Fibroblast of pulmonary artery (primary cell): ENCODE data around the gene HDAC4.

Source experiments
- DNase-seq: peaks from one replicate; pipeline ENCODE4 v3.0.0-alpha.2; 2010; ENCODE audit warnings: low read depth
- H3K4me3 ChIP-seq: replicated peaks from 2 replicates; pipeline ENCODE4 v1.5.1; 2011; ENCODE audit warnings: low read depth, mild to moderate bottlenecking, control low read depth, low read length, moderate library complexity
- TF ChIP-seq, protein P1 (sequence below): IDR thresholded peaks from 2 replicates; pipeline ENCODE4 v1.5.1; 2011; ENCODE audit warnings: mild to moderate bottlenecking, control low read depth, low read length, inconsistent platforms; ENCODE audit errors: missing control alignments

Gene HDAC4

DNA sequence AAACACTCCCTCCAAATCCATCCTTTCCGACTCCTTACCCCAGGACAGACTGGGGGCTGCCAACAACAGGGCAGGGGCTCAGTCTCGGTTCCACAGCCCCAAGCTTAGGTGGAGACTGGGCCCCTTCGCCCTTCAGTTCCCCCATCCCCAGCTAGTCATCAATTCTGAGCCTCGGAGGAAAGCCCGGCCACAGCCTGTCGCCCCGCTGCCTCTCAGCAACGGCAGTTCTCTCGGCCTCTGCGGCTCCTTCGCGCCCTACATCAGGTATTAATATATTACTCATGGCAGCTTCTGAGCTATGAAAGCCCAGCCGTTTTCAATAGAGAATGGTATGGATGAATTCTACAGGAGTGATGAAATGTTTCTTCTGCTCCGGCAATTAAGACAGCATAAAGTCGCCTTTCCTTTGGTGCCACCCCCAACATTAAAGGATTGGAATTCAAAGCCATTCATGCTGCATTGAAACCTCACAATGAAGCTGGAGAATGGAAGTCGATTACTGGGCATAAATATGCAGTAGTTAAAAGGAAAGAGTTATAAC lies 2.8 kb downstream of the HDAC4 start:
- DNase-seq: no peak
- TF ChIP-seq, protein P1, sequence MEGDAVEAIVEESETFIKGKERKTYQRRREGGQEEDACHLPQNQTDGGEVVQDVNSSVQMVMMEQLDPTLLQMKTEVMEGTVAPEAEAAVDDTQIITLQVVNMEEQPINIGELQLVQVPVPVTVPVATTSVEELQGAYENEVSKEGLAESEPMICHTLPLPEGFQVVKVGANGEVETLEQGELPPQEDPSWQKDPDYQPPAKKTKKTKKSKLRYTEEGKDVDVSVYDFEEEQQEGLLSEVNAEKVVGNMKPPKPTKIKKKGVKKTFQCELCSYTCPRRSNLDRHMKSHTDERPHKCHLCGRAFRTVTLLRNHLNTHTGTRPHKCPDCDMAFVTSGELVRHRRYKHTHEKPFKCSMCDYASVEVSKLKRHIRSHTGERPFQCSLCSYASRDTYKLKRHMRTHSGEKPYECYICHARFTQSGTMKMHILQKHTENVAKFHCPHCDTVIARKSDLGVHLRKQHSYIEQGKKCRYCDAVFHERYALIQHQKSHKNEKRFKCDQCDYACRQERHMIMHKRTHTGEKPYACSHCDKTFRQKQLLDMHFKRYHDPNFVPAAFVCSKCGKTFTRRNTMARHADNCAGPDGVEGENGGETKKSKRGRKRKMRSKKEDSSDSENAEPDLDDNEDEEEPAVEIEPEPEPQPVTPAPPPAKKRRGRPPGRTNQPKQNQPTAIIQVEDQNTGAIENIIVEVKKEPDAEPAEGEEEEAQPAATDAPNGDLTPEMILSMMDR: no peak
- no peak overlapping the region for H3K4me3 ChIP-seq

DNA sequence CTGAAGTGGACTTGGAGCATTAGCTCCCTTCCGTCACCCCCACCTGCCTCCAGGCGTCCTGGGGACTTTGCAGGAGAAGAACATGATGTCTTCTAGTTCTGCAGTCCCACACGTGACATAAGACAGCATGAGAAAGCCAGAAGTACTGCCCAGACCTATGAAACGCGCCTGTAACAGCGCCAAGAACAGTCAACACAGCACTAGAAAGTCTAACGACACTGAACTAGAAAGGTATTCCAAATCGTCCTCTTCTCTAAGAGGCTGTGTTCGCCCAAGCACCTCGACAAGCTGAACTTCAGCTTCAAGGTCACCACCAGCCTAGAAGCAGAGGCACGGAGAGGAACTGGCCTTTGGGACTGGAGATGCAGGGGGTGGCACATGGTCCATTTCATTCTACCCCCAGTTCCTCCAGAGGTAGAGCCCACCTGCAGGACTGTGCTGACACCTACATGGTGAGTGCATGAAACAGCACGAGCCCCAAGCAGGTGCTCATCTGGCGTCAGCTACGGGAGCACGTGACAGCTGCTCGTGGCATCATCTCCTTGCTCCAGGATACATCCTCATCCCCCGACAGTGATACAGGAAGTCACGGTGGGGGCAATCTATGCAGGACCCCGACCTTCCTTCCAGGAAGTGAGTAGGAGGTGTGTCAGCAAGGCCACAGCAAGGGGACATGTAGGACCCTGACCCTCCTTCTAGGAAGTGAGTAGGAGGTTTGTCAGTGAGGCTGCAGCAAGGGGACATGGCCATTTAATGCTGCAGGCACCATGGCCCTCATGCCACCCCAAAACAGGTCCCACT lies 3.7 kb downstream of the HDAC4 start:
- DNase-seq: no peak
- H3K4me3 ChIP-seq: no peak overlapping the region
- TF ChIP-seq, protein P1: no peak

DNA sequence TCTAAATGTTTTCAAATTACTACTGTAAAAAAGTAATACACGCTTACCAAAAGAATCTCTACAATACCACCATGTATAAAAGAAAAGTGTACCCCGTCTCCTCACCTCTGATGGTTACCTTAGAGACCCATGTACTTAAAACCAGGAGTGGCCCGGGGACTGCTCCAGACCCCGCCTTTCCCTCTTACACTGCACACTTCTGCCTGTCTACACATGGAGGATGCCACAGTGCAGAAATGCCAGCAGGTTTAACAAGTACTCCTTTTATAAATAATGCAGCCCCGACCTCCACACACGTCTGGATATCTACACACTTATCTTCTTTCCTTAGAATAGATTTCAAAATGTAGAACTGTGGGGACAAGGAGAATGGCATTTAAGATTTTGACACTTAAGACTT lies 5.3 kb downstream of the HDAC4 start:
- H3K4me3 ChIP-seq: no peak overlapping the region
- TF ChIP-seq, protein P1: no peak
- DNase-seq: no peak

DNA sequence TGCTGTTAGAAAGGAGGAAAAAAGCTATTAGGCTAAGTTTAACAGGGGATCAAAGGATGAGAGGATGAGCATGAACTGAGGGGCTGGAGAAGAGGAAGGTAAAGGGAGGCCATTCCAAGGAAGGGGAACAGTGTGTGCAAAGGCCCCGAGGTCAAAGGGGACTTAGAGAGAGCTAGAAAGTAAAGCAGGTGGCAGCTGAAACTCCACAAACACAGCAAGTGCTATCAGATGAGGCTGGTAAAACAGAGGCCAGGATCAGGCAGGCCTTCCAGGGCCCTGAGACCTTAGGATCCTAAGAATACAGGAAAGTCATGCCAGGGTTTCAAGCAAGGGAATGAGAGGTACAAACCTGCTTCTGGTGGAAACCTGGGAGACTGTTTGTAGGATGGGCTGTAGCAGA lies 5.8 kb downstream of the HDAC4 start:
- no peak for DNase-seq
- H3K4me3 ChIP-seq: no peak overlapping the region
- TF ChIP-seq, protein P1: no peak

DNA sequence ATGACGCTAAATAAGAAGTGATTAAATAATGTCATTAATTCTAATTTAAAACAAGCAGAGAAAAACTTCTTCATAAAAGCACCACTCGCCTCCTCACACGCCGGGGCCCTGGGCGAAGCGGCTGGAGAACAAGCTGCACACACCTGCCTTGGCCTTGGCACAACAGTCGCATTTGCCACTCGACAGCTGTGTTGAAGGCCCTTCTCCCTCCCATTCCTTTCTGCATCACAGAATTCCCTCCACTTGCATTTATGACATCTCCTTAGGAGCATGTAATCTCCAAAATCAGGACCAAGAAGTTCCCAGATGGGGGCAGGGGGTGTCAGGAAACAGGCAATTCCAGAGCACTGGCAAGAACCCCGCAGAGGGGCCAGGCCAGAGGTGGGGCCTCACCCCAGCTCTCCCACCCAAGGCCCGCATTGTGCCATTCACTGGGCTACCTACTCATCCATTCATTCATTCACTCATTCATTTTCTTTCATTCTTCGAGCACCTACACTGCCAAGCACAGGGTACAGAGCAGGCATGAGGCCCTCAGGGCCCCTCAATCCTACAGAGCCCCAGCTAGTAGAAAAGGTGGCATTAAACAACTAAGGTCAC lies 6.4 kb downstream of the HDAC4 start:
- H3K4me3 ChIP-seq: no peak overlapping the region
- DNase-seq: no peak
- TF ChIP-seq, protein P1: no peak

DNA sequence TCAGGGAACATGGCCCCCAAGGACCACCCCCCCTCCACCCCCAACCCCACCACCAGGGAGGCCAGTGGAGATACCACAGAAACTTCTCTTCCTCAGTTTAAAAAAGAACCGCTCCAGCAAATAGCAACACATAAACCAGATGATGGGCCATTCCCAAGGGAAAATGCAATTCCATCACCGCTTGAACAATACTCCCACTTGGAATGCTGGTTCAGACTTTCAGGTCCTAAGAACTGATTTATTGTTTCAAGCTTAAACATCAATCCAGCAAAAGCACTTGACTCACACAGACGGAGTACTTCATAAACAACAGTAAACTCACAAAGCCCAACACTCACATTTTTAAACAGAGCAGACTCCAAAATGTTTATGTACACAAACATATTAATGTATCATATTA lies 6.9 kb downstream of the HDAC4 start:
- peak; percentile 31 for DNase-seq
- H3K4me3 ChIP-seq: no peak overlapping the region
- TF ChIP-seq, protein P1: no peak
